Lower leg skin (tissue), 4 donors: Measurements from ENCODE around the gene PDE8B. TPM values are rescaled to one million over a fixed set of nuclear protein-coding genes. Genes with fewer than 3 reads are reported as not detected.

Source experiments
- DNase-seq, 2 donors: peaks; one replicate each; pipeline ENCODE4 v3.0.0-alpha.2; 2019; ENCODE audit warnings: low spot score in 2 of 2
- H3K4me3 ChIP-seq: fragments of 200-600 bp; sonication (generic); 2 replicates; pipeline ENCODE4 v1.5.1; 2017; ENCODE audit warnings: mild to moderate bottlenecking, low read depth; ENCODE audit not compliant: poor library complexity, severe bottlenecking
- CTCF ChIP-seq, 3 donors: fragments of 450-650 bp; IDR thresholded peaks; one replicate each; pipeline ENCODE4 v1.5.1; 2016; ENCODE audit warnings: antibody characterized with exemption in 3 of 3, mild to moderate bottlenecking in 3 of 3, moderate library complexity in 2 of 3
- POLR2A ChIP-seq, 2 donors: fragments of 450-650 bp; IDR thresholded peaks; one replicate each; pipeline ENCODE4 v1.6.1; 2016 to 2017; ENCODE audit warnings: antibody characterized with exemption in 2 of 2, mild to moderate bottlenecking in 1 of 2, moderate library complexity in 1 of 2
- WGBS, 2 donors: methylation state at CpG; one replicate each; pipeline ENCODE4 v1.1.5; 2018; 5-methylcytosine and 5-hydroxymethylcytosine counted together
- intact Hi-C: fragments of 100-400 bp; cut with DNase I; formaldehyde crosslinking; loops from one replicate; pipeline ENCODE4 v1.15.0; 2023; ENCODE audit warnings: low total_unique reads
- total RNA-seq, 4 donors: library from RNA; depleted of rRNA; stranded (reverse); fragments of >200 nt; gene quantifications; one replicate each; pipeline ENCODE4 v1.1.0, GENCODE V29; 2016

PDE8B gene
- total RNA-seq, 4 donors from 2014 or later, result 2.3 to 4.5 (median 2.6) TPM

- TF ChIP-seq CTCF (IDR thresholded peaks at IDR 0.05), result no peak
- TF ChIP-seq POLR2A (IDR thresholded peaks at IDR 0.05), result no peak
- 50 to 86% methylated on average over 3 of the region's 3 CpGs for WGBS, 2 donors
- DNase-seq, result no peak
- intact Hi-C loops, result no loop called here
- H3K4me3 ChIP-seq, result no peak overlapping the region
Observed at GRCh38 chr5:77420940-77421339, 210.5 kb downstream of the PDE8B start.

- no peak for TF ChIP-seq POLR2A (IDR thresholded peaks at IDR 0.05)
- TF ChIP-seq CTCF (IDR thresholded peaks at IDR 0.05), result no peak
- H3K4me3 ChIP-seq, result no peak overlapping the region
- DNase-seq, result no peak
- intact Hi-C loops, result no loop called here
- WGBS, 2 donors, result 57 to 60% methylated on average over 2 of the region's 2 CpGs
Observed at GRCh38 chr5:77423022-77423750, 212.7 kb downstream of the PDE8B start.

- whole genome bisulfite sequencing, 2 donors, result 85 to 86% methylated on average over 2 of the region's 2 CpGs
- no peak overlapping the region for H3K4me3 ChIP-seq
- intact Hi-C loops, result no loop called here
- no peak for DNase-seq
- TF ChIP-seq CTCF (IDR thresholded peaks at IDR 0.05), result no peak
- TF ChIP-seq POLR2A (IDR thresholded peaks at IDR 0.05), result no peak
Observed at GRCh38 chr5:77424921-77425320, 214.4 kb downstream of the PDE8B start.

GRCh38 chr5:77425420-77425819 is 214.9 kb downstream of the PDE8B start:
- H3K4me3 ChIP-seq, result no peak overlapping the region
- intact Hi-C loops, result no loop called here
- WGBS, 2 donors, result 86 to 89% methylated on average over 5 of the region's 5 CpGs
- DNase-seq, result no peak
- TF ChIP-seq POLR2A (IDR thresholded peaks at IDR 0.05) (no peak), CTCF (IDR thresholded peaks at IDR 0.05) (no peak)

GRCh38 chr5:77425998-77426659 is 215.6 kb downstream of the PDE8B start:
- H3K4me3 ChIP-seq, result no peak overlapping the region
- TF ChIP-seq CTCF (IDR thresholded peaks at IDR 0.05) (no peak), POLR2A (IDR thresholded peaks at IDR 0.05) (no peak)
- intact Hi-C loops, result loop anchor here (1.0 kb wide), 1 partner anchor 49 kb away; no protein-coding TSS in a partner anchor
- DNase-seq, result no peak
- 32 to 40% methylated on average over 8 of the region's 8 CpGs for WGBS, 2 donors
